CD8-positive, alpha-beta memory T cell (primary cell): ENCODE data around the gene MAST4. TPM values are rescaled to one million over a fixed set of nuclear protein-coding genes. Genes with fewer than 3 reads are reported as not detected.

ENCODE experiments used
- CTCF ChIA-PET: fragments of 350-600 bp; sonication (Branson Sonifier 250); formaldehyde crosslinking; loops from one replicate; lab custom pipeline; 2021; ENCODE audit warnings: antibody characterized with exemption; lab: Charles Lee
- POLR2A ChIA-PET: fragments of 350-600 bp; sonication (Branson Sonifier 250); formaldehyde crosslinking; loops from one replicate; lab custom pipeline; 2021; ENCODE audit warnings: antibody characterized with exemption; lab: Charles Lee
- DNase-seq, 5 donors: peaks; one replicate each; pipeline versions ENCODE4 v3.0.0 to v3.0.0-alpha.2; 2020 to 2022; ENCODE audit warnings: mixed read lengths in 1 of 5
- H3K27ac ChIP-seq: one replicate; pipeline ENCODE4 v1.7.0; 2013; ENCODE audit warnings: low read depth, mild to moderate bottlenecking, low read length, moderate library complexity
- H3K27me3 ChIP-seq: 2 replicates; pipeline ENCODE4 v1.7.0; 2013; ENCODE audit warnings: low read length, mild to moderate bottlenecking; ENCODE audit not compliant: insufficient read depth, poor library complexity, severe bottlenecking
- H3K36me3 ChIP-seq: 2 replicates; pipeline ENCODE4 v1.7.0; 2013; ENCODE audit warnings: mild to moderate bottlenecking, low read length, moderate library complexity; ENCODE audit not compliant: insufficient read depth
- H3K4me1 ChIP-seq: 2 replicates; pipeline ENCODE4 v1.7.0; 2013; ENCODE audit warnings: mild to moderate bottlenecking, low read length, moderate library complexity; ENCODE audit not compliant: insufficient read depth
- H3K4me3 ChIP-seq: 2 replicates; pipeline ENCODE4 v1.7.0; 2013; ENCODE audit warnings: mild to moderate bottlenecking, low read length
- H3K9me3 ChIP-seq: 2 replicates; pipeline ENCODE4 v1.7.0; 2013; ENCODE audit warnings: mild to moderate bottlenecking, low read length
- H3K27ac Mint-ChIP-seq, 8 donors: one replicate each; pipeline ENCODE4 v1.8.0; 2020 to 2021; ENCODE audit warnings: mixed read lengths in 8 of 8, mild to moderate bottlenecking in 6 of 8, inconsistent platforms in 3 of 8, moderate library complexity in 3 of 8
- H3K27me3 Mint-ChIP-seq, 2 donors: one replicate each; pipeline ENCODE4 v1.8.0; 2020 to 2021; ENCODE audit warnings: mixed read lengths in 2 of 2, mild to moderate bottlenecking in 1 of 2, moderate library complexity in 1 of 2
- H3K36me3 Mint-ChIP-seq, 3 donors: one replicate each; pipeline ENCODE4 v1.8.0; 2020 to 2021; ENCODE audit warnings: mixed read lengths in 3 of 3, inconsistent platforms in 1 of 3, mild to moderate bottlenecking in 1 of 3
- H3K4me1 Mint-ChIP-seq, 3 donors: one replicate each; pipeline ENCODE4 v1.8.0; 2020 to 2021; ENCODE audit warnings: mixed read lengths in 3 of 3, inconsistent platforms in 1 of 3, mild to moderate bottlenecking in 1 of 3
- H3K4me3 Mint-ChIP-seq, 7 donors: one replicate each; pipeline ENCODE4 v1.8.0; 2020 to 2021; ENCODE audit warnings: mixed read lengths in 7 of 7, mild to moderate bottlenecking in 6 of 7, moderate library complexity in 4 of 7, inconsistent platforms in 2 of 7
- H3K9me3 Mint-ChIP-seq, 5 donors: one replicate each; pipeline ENCODE4 v1.8.0; 2020 to 2022; ENCODE audit warnings: mixed read lengths in 5 of 5, mild to moderate bottlenecking in 3 of 5, moderate library complexity in 2 of 5, inconsistent platforms in 1 of 5
- polyA plus RNA-seq: library from polyadenylated mRNA; unstranded; fragments of 300-500 nt; fragmentation: Illumina TruSeq; gene quantifications from one replicate; pipeline ENCODE4 v1.2.3, GENCODE V29; 2021
- total RNA-seq, 2 experiments: library from RNA; stranded (reverse); gene quantifications; one replicate each; pipeline ENCODE4 v1.2.3, GENCODE V29; 2021

MAST4 gene
- total and polyA plus RNA-seq, 3 experiments from 2014 or later = 5.0 to 7.2 (median 6.5) TPM

GRCh38 chr5:66981266-66982055 is 385.3 kb downstream of the MAST4 start:
- no peak overlapping the region for H3K4me3 Mint-ChIP-seq
- no peak overlapping the region for H3K27ac ChIP-seq
- H3K4me1 Mint-ChIP-seq = no peaks in the 10 kb centered on the region
- H3K27me3 Mint-ChIP-seq = peaks cover 4 to 28% of the 10 kb centered on the region in 2 donors
- ChIA-PET POLR2A (no interaction called here), CTCF (interaction anchor here (0.6 kb wide), 1 partner anchor 12 kb away, joined by 3 read pairs; no protein-coding TSS in a partner anchor)
- H3K4me3 ChIP-seq = no peak overlapping the region
- DNase-seq = no peak
- H3K9me3 ChIP-seq = no peaks in the 10 kb centered on the region
- H3K4me1 ChIP-seq = no peaks in the 10 kb centered on the region
- H3K9me3 Mint-ChIP-seq = no peaks in the 10 kb centered on the region
- H3K36me3 ChIP-seq = no peaks in the 10 kb centered on the region
- no peaks in the 10 kb centered on the region for H3K36me3 Mint-ChIP-seq
- H3K27me3 ChIP-seq = peaks cover 5% of the 10 kb centered on the region
- peak overlapping the region in 1 of 8 donors; percentile 18 for H3K27ac Mint-ChIP-seq

- H3K9me3 Mint-ChIP-seq = no peaks in the 10 kb centered on the region
- DNase-seq = no peak
- no peak overlapping the region for H3K4me3 Mint-ChIP-seq
- Histone ChIP-seq H3K36me3 (no peaks in the 10 kb centered on the region), H3K9me3 (no peaks in the 10 kb centered on the region), H3K27me3 (peaks cover 5% of the 10 kb centered on the region), H3K4me3 (no peak overlapping the region), H3K27ac (no peak overlapping the region), H3K4me1 (no peaks in the 10 kb centered on the region)
- no peaks in the 10 kb centered on the region for H3K4me1 Mint-ChIP-seq
- ChIA-PET CTCF (interaction anchor here (1.2 to 1.6 kb wide), 2 partner anchors 175 to 228 kb away, joined by 3 to 4 read pairs; no protein-coding TSS in a partner anchor), POLR2A (no interaction called here)
- H3K27me3 Mint-ChIP-seq = peaks cover 4 to 28% of the 10 kb centered on the region in 2 donors
- H3K27ac Mint-ChIP-seq = no peak overlapping the region
- H3K36me3 Mint-ChIP-seq = no peaks in the 10 kb centered on the region
These were observed 385.8 kb downstream of the MAST4 start for GRCh38 chr5:66982056-66982387.

- H3K27me3 Mint-ChIP-seq = peaks cover 4 to 28% of the 10 kb centered on the region in 2 donors
- no peaks in the 10 kb centered on the region for H3K4me1 Mint-ChIP-seq
- H3K27ac Mint-ChIP-seq = no peak overlapping the region
- no peak overlapping the region for H3K4me3 Mint-ChIP-seq
- Histone ChIP-seq H3K4me1 (no peaks in the 10 kb centered on the region), H3K27ac (no peak overlapping the region), H3K27me3 (peaks cover 5% of the 10 kb centered on the region), H3K9me3 (no peaks in the 10 kb centered on the region), H3K4me3 (no peak overlapping the region), H3K36me3 (no peaks in the 10 kb centered on the region)
- no peaks in the 10 kb centered on the region for H3K36me3 Mint-ChIP-seq
- POLR2A ChIA-PET = no interaction called here
- no peaks in the 10 kb centered on the region for H3K9me3 Mint-ChIP-seq
- no peak for DNase-seq
- CTCF ChIA-PET = interaction anchor here (0.8 to 1.6 kb wide), 3 partner anchors 174 to 227 kb away, joined by 3 to 4 read pairs (median 3); no protein-coding TSS in a partner anchor
These were observed 386.3 kb downstream of the MAST4 start for GRCh38 chr5:66982470-66982869.

GRCh38 chr5:66985417-66985816 is 389.2 kb downstream of the MAST4 start:
- peaks cover 0 to 5% (median 0%) of the 10 kb centered on the region in 3 donors for H3K4me1 Mint-ChIP-seq
- CTCF ChIA-PET = interaction anchor here (4.0 kb wide), 1 partner anchor 19 kb away, joined by 15 read pairs; no protein-coding TSS in a partner anchor
- H3K36me3 Mint-ChIP-seq = no peaks in the 10 kb centered on the region
- H3K9me3 Mint-ChIP-seq = no peaks in the 10 kb centered on the region
- no peaks in the 10 kb centered on the region for H3K27me3 ChIP-seq
- H3K27ac ChIP-seq = no peak overlapping the region
- H3K27me3 Mint-ChIP-seq = peaks cover 4 to 15% of the 10 kb centered on the region in 2 donors
- no peak overlapping the region for H3K4me3 Mint-ChIP-seq
- POLR2A ChIA-PET = no interaction called here
- H3K27ac Mint-ChIP-seq = peak overlapping the region in 1 of 8 donors; percentile 3
- H3K4me1 ChIP-seq = no peaks in the 10 kb centered on the region
- DNase-seq = no peak
- H3K4me3 ChIP-seq = no peak overlapping the region
- no peaks in the 10 kb centered on the region for H3K36me3 ChIP-seq
- no peaks in the 10 kb centered on the region for H3K9me3 ChIP-seq

GRCh38 chr5:66986009-66986408 is 389.8 kb downstream of the MAST4 start:
- H3K4me3 ChIP-seq = no peak overlapping the region
- Mint-ChIP-seq H3K27ac (peak overlapping the region in 1 of 8 donors; percentile 72), H3K9me3 (no peaks in the 10 kb centered on the region), H3K4me3 (no peak overlapping the region), H3K27me3 (peaks cover 4 to 11% of the 10 kb centered on the region in 2 donors), H3K36me3 (no peaks in the 10 kb centered on the region), H3K4me1 (peaks cover 0 to 5% (median 0%) of the 10 kb centered on the region in 3 donors)
- POLR2A ChIA-PET = no interaction called here
- CTCF ChIA-PET = interaction anchor here (1.2 to 4.0 kb wide), 3 partner anchors 9 to 19 kb away, joined by 3 to 15 read pairs (median 9); no protein-coding TSS in a partner anchor
- H3K27ac ChIP-seq = no peak overlapping the region
- no peak for DNase-seq
- no peaks in the 10 kb centered on the region for H3K27me3 ChIP-seq
- no peaks in the 10 kb centered on the region for H3K4me1 ChIP-seq
- H3K36me3 ChIP-seq = no peaks in the 10 kb centered on the region
- no peaks in the 10 kb centered on the region for H3K9me3 ChIP-seq

- H3K4me1 Mint-ChIP-seq = peaks cover 0 to 5% (median 0%) of the 10 kb centered on the region in 3 donors
- Histone ChIP-seq H3K4me1 (no peaks in the 10 kb centered on the region), H3K4me3 (no peak overlapping the region), H3K9me3 (no peaks in the 10 kb centered on the region), H3K27me3 (no peaks in the 10 kb centered on the region), H3K36me3 (no peaks in the 10 kb centered on the region), H3K27ac (no peak overlapping the region)
- peak overlapping the region in 1 of 7 donors; percentile 7 for H3K4me3 Mint-ChIP-seq
- H3K9me3 Mint-ChIP-seq = no peaks in the 10 kb centered on the region
- H3K36me3 Mint-ChIP-seq = no peaks in the 10 kb centered on the region
- H3K27me3 Mint-ChIP-seq = peaks cover 4 to 11% of the 10 kb centered on the region in 2 donors
- H3K27ac Mint-ChIP-seq = no peak overlapping the region
- ChIA-PET CTCF (interaction anchor here (1.0 to 4.0 kb wide), 6 partner anchors 9 to 222 kb away, joined by 3 to 15 read pairs (median 6); no protein-coding TSS in a partner anchor), POLR2A (no interaction called here)
- no peak for DNase-seq
These were observed 390.3 kb downstream of the MAST4 start for GRCh38 chr5:66986534-66986933.

GRCh38 chr5:66987126-66987525 is 390.9 kb downstream of the MAST4 start:
- Mint-ChIP-seq H3K4me1 (peaks cover 0 to 5% (median 0%) of the 10 kb centered on the region in 3 donors), H3K4me3 (no peak overlapping the region), H3K36me3 (no peaks in the 10 kb centered on the region), H3K27me3 (peaks cover 4 to 11% of the 10 kb centered on the region in 2 donors), H3K27ac (no peak overlapping the region), H3K9me3 (no peaks in the 10 kb centered on the region)
- Histone ChIP-seq H3K36me3 (no peaks in the 10 kb centered on the region), H3K4me1 (no peaks in the 10 kb centered on the region), H3K27ac (no peak overlapping the region), H3K9me3 (no peaks in the 10 kb centered on the region), H3K27me3 (no peaks in the 10 kb centered on the region), H3K4me3 (no peak overlapping the region)
- DNase-seq = no peak
- POLR2A ChIA-PET = no interaction called here
- CTCF ChIA-PET = interaction anchor here (1.0 to 4.0 kb wide), 8 partner anchors 10 to 222 kb away, joined by 3 to 15 read pairs (median 5); no protein-coding TSS in a partner anchor

- Histone ChIP-seq H3K4me1 (no peaks in the 10 kb centered on the region), H3K4me3 (no peak overlapping the region), H3K36me3 (no peaks in the 10 kb centered on the region), H3K9me3 (no peaks in the 10 kb centered on the region), H3K27me3 (no peaks in the 10 kb centered on the region), H3K27ac (no peak overlapping the region)
- ChIA-PET POLR2A (no interaction called here), CTCF (interaction anchor here (1.0 to 4.0 kb wide), 9 partner anchors 10 to 228 kb away, joined by 3 to 15 read pairs (median 5); no protein-coding TSS in a partner anchor)
- Mint-ChIP-seq H3K9me3 (no peaks in the 10 kb centered on the region), H3K36me3 (no peaks in the 10 kb centered on the region), H3K27ac (no peak overlapping the region), H3K27me3 (peaks cover 3 to 10% of the 10 kb centered on the region in 2 donors), H3K4me3 (no peak overlapping the region), H3K4me1 (peaks cover 0 to 5% (median 0%) of the 10 kb centered on the region in 3 donors)
- no peak for DNase-seq
These were observed 391.3 kb downstream of the MAST4 start for GRCh38 chr5:66987540-66987939.
